Activated CD8-positive, alpha-beta T cell treated with anti-CD3 and anti-CD28 coated beads for 36 hours (primary cell): Measurements from ENCODE around the gene BCKDK. TPM values are rescaled to one million over a fixed set of nuclear protein-coding genes. Genes with fewer than 3 reads are reported as not detected.
"Not testable (repeated sequence)": the region's sequence is repeated elsewhere in the genome, so short reads cannot be mapped to it uniquely, and the experiment has no call there.

Experiments used
- ATAC-seq: fragments of 200-7000 bp; cut with Tn5 transposase; one replicate; pipeline ENCODE4 v1.10.0; 2021; ENCODE audit warnings: mild to moderate bottlenecking, moderate library complexity
- CTCF ChIA-PET: fragments of 350-600 bp; sonication (Branson Sonifier 250); formaldehyde crosslinking; loops from one replicate; lab custom pipeline; 2021; ENCODE audit warnings: antibody characterized with exemption; lab: Charles Lee
- POLR2A ChIA-PET: fragments of 350-600 bp; sonication (Branson Sonifier 250); formaldehyde crosslinking; loops from one replicate; lab custom pipeline; 2021; ENCODE audit warnings: antibody characterized with exemption; lab: Charles Lee
- DNase-seq: peaks from one replicate; pipeline ENCODE4 v3.0.0-alpha.2; 2020
- H3K27ac Mint-ChIP-seq: one replicate; pipeline ENCODE4 v1.8.0; 2021; ENCODE audit warnings: mild to moderate bottlenecking, mixed read lengths
- H3K27me3 Mint-ChIP-seq: one replicate; pipeline ENCODE4 v1.8.0; 2021; ENCODE audit warnings: mixed read lengths
- H3K36me3 Mint-ChIP-seq: one replicate; pipeline ENCODE4 v1.8.0; 2021; ENCODE audit warnings: low read depth, mixed read lengths
- H3K4me1 Mint-ChIP-seq: one replicate; pipeline ENCODE4 v1.8.0; 2021; ENCODE audit warnings: low read depth, mixed read lengths
- H3K4me3 Mint-ChIP-seq: one replicate; pipeline ENCODE4 v1.8.0; 2021; ENCODE audit warnings: mild to moderate bottlenecking, moderate library complexity, mixed read lengths
- H3K9me3 Mint-ChIP-seq: one replicate; pipeline ENCODE4 v1.8.0; 2021; ENCODE audit warnings: mixed read lengths
- intact Hi-C: fragments of 100-400 bp; cut with micrococcal nuclease; formaldehyde crosslinking; loops from one replicate; pipeline ENCODE4 v1.10.0; 2022
- total RNA-seq, 2 experiments: library from RNA; stranded (reverse); gene quantifications; one replicate each; pipeline ENCODE4 v1.2.3, GENCODE V29; 2021
- TF ChIP-seq, protein P1 (sequence below): fragments of 200-600 bp; IDR thresholded peaks from one replicate; pipeline ENCODE4 v1.8.0; 2022; ENCODE audit warnings: antibody characterized with exemption, mild to moderate bottlenecking

BCKDK gene
- total RNA-seq, 2 experiments from 2014 or later, result 55.1 to 58.7 TPM

DNA sequence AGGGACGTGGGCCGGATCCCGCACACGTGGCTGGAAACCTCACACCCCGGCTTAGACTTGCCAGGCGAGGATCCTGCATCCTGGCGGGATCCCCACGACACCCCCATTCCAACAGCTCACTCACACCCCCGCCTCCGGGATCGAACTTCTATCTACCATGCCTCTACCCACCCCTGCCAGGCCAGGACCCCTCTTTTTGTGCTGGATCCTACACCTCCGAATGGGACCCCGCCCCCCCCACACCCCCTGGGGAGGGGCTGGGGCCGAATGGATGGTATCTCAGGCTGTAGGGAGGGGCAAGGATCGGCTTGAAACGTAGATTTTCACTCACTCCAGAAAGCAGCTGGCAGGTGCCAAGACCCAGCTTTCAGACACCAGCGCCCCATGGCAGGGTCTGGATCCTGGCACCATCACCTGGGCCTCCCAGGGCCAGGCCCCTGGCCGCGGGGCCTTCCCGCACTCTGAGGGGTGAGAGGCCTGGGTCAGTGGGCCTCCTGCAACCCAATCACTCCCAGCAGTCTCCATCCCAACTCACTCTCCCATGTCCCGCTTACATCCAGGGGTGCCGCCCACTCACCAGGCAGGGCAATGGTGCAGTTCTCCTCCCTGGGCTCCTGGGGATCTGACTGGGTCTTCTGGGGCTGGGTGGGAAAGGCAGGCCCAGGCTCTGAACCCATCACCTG, 35.0 kb downstream of the BCKDK start:
- intact Hi-C loops, result no loop called here
- ChIA-PET POLR2A (interaction anchor here (0.6 to 5.0 kb wide), 17 partner anchors 10 to 70 kb away, joined by 3 to 59 read pairs (median 5); partner anchors contain the start of genes BCKDK, FUS, KAT8 and PYCARD), CTCF (interaction anchor here (0.9 to 3.8 kb wide), 41 partner anchors 10 to 482 kb away, joined by 3 to 23 read pairs (median 6); partner anchors contain the start of genes BCKDK, FUS, HSD3B7 and KAT8)
- Mint-ChIP-seq H3K27me3 (no peaks in the 10 kb centered on the region), H3K27ac (peak overlapping the region; percentile 42), H3K36me3 (no peaks in the 10 kb centered on the region), H3K4me1 (peaks cover 7% of the 10 kb centered on the region), H3K9me3 (no peaks in the 10 kb centered on the region), H3K4me3 (peak overlapping the region; percentile 40)
- TF ChIP-seq, protein P1, sequence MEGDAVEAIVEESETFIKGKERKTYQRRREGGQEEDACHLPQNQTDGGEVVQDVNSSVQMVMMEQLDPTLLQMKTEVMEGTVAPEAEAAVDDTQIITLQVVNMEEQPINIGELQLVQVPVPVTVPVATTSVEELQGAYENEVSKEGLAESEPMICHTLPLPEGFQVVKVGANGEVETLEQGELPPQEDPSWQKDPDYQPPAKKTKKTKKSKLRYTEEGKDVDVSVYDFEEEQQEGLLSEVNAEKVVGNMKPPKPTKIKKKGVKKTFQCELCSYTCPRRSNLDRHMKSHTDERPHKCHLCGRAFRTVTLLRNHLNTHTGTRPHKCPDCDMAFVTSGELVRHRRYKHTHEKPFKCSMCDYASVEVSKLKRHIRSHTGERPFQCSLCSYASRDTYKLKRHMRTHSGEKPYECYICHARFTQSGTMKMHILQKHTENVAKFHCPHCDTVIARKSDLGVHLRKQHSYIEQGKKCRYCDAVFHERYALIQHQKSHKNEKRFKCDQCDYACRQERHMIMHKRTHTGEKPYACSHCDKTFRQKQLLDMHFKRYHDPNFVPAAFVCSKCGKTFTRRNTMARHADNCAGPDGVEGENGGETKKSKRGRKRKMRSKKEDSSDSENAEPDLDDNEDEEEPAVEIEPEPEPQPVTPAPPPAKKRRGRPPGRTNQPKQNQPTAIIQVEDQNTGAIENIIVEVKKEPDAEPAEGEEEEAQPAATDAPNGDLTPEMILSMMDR, result no peak
- DNase-seq (no peak), ATAC-seq (no peak)

DNA sequence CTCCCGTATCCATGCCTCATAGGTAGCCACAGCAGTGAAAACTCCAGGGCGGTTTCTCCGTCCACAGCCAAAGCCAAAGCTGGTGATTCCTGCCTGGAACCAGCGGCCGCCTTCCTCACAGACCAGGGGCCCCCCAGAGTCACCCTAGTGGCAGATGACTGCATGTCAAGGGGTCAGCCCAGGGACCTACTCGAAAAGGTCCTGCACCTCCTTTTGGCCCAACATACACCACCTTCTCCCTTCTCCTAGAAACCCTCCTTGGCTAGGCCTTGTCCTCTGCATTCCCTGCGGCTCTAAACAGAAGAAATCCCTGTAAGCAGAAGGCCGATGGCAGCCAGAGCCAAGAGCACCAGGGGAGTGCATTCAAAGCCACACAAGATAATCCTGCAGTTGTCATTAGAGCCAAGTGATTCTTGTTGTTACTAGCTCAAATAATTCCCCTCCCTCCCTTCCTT, 35.5 kb downstream of the BCKDK start:
- ATAC-seq (no peak), DNase-seq (no peak)
- H3K27ac Mint-ChIP-seq, result peak overlapping the region; percentile 63
- H3K9me3 Mint-ChIP-seq, result no peaks in the 10 kb centered on the region
- POLR2A ChIA-PET, result interaction anchor here (1.0 to 5.0 kb wide), 5 partner anchors 26 to 70 kb away, joined by 4 to 59 read pairs (median 6); partner anchors contain the start of genes FUS, KAT8, ZNF646 and ZNF668
- peak overlapping the region; percentile 40 for H3K4me3 Mint-ChIP-seq
- no peaks in the 10 kb centered on the region for H3K36me3 Mint-ChIP-seq
- CTCF ChIA-PET, result interaction anchor here (0.7 to 3.8 kb wide), 10 partner anchors 26 to 194 kb away, joined by 3 to 23 read pairs (median 6); partner anchors contain the start of genes BCKDK, HSD3B7, KAT8 and VKORC1
- intact Hi-C loops, result no loop called here
- no peaks in the 10 kb centered on the region for H3K27me3 Mint-ChIP-seq
- TF ChIP-seq, protein P1, result no peak
- H3K4me1 Mint-ChIP-seq, result peaks cover 7% of the 10 kb centered on the region

DNA sequence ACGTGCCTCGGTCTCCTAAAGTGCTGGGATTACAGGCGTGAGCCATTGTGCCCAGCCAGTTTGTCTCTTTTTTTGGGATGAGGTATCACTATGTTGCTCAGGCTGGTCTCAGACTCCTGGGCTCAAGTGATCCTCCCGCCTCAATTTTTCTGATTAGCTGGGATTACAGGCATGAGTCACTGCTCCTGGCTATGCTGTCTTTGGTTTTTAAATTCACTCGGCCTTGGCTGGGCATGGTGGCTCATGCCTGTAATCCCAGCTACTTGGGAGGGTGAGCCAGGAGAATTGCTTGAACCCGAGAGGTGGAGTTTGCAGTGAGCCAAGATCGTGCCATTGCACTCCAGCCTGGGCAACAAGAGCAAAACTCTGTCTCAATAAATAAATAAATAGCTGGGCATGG, 36.2 kb downstream of the BCKDK start:
- DNase-seq, intact Hi-C loops, H3K4me1 Mint-ChIP-seq, H3K9me3 Mint-ChIP-seq, H3K4me3 Mint-ChIP-seq, H3K36me3 Mint-ChIP-seq, H3K27me3 Mint-ChIP-seq, ATAC-seq, H3K27ac Mint-ChIP-seq: not testable (repeated sequence)
- POLR2A ChIA-PET, result interaction anchor here (0.9 to 5.0 kb wide), 5 partner anchors 27 to 314 kb away, joined by 3 to 59 read pairs (median 4); partner anchors contain the start of genes FUS and KAT8
- CTCF ChIA-PET, result interaction anchor here (0.7 to 3.8 kb wide), 6 partner anchors 27 to 161 kb away, joined by 3 to 23 read pairs (median 3); partner anchors contain the start of genes BCKDK, HSD3B7, KAT8 and ZNF646

DNA sequence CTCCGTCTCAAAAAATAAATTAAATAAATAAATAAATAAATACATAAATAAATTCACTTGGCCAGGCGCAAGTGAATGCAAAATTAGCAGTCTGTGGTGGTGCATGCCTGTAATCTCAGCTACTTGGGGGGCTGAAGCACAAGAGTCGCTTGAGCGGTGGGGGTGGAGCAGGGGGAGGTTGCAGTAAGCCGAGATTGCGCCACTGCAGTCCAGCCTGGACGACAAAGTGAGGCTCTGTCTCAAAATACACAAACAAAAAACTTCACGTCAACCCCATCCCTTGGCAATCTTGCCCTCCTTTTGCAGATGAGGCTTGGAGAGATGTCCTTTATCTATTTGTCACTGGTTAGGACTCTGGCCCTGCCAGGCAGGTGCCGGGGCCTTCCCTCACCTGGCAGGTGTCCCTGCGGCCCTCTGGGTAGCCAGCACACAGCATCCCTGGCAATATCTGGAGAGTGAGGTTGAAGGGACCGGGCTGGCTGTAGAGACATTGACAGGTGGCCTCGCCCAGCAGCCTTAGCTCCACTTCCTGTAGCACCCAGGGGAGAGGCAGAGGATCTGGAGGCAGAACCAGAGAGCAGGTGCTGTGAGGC, 37.3 kb downstream of the BCKDK start:
- ChIA-PET POLR2A (interaction anchor here (0.6 to 5.0 kb wide), 5 partner anchors 34 to 313 kb away, joined by 3 to 59 read pairs (median 4); partner anchors contain the start of gene FUS), CTCF (interaction anchor here (1.2 kb wide), 2 partner anchors 18 to 31 kb away, joined by 3 read pairs; no protein-coding TSS in a partner anchor)
- Mint-ChIP-seq H3K4me1 (peaks cover 7% of the 10 kb centered on the region), H3K27me3 (no peaks in the 10 kb centered on the region), H3K9me3 (no peaks in the 10 kb centered on the region), H3K27ac (no peak overlapping the region), H3K4me3 (no peak overlapping the region), H3K36me3 (no peaks in the 10 kb centered on the region)
- DNase-seq (no peak), ATAC-seq (no peak)
- intact Hi-C loops, result no loop called here
- TF ChIP-seq, protein P1, result no peak

DNA sequence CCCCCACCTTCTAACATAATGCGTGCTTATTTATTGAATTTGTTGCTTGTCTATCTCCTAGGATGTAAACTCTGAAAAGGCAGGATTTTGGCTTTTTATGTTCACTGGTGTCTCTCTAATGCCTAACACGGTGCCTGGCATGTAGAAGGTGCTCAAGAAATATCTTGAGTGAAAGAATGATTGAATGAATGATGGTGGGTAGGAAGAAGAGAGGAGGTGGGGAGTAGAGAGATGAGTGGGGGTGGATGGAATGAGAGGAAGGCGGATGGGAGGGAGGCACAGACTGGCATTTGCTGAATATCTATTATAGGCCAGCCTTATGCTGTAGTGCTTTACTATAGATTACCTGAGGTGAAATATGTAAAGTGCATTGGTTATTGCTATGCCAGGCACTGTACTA, 39.4 kb downstream of the BCKDK start:
- no peaks in the 10 kb centered on the region for H3K27me3 Mint-ChIP-seq
- no peak for DNase-seq
- H3K4me1 Mint-ChIP-seq, result no peaks in the 10 kb centered on the region
- H3K9me3 Mint-ChIP-seq, result no peaks in the 10 kb centered on the region
- no peak for ATAC-seq
- ChIA-PET CTCF (no interaction called here), POLR2A (no interaction called here)
- intact Hi-C loops, result no loop called here
- TF ChIP-seq, protein P1, result no peak
- H3K36me3 Mint-ChIP-seq, result no peaks in the 10 kb centered on the region
- H3K4me3 Mint-ChIP-seq, result no peak overlapping the region
- no peak overlapping the region for H3K27ac Mint-ChIP-seq
